Fibroblast of pulmonary artery (primary cell): ENCODE results near the gene KCNH6.

ENCODE experiments used
- DNase-seq: peaks from one replicate; pipeline ENCODE4 v3.0.0-alpha.2; 2010; ENCODE audit warnings: low read depth
- H3K4me3 ChIP-seq: replicated peaks from 2 replicates; pipeline ENCODE4 v1.5.1; 2011; ENCODE audit warnings: low read depth, mild to moderate bottlenecking, control low read depth, low read length, moderate library complexity
- CTCF ChIP-seq: IDR thresholded peaks from 2 replicates; pipeline ENCODE4 v1.5.1; 2011; ENCODE audit warnings: mild to moderate bottlenecking, control low read depth, low read length, inconsistent platforms; ENCODE audit errors: missing control alignments

Gene KCNH6

DNA sequence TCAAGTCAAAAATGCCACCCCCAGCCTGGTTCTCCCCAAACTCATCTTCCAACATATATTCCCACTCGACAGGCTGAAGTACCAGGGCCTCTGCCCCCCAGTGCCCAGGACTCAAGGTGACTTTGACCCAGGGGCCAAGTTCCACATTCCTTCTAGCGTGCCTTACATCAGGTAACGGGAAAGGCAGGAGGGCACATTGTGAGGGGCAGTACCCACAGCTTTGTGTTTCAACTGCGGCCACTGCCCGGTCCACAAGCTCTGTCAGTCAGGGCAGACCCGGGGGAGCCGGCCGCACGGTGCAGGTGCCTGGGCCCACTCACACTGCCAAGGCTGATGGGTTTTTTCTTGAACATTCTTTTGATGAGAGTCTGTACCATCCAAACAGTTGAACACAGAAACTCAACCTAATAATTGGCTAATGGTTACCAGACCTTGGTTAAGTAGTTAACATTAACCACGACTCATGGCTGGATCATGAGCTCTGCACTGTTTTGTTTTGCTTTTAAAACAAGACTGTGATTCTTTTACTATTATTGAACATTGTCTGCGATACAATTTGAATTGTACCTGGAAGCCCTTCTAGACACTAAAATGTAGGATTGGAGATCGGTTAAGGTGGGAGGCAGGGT is 28.7 kb upstream of the KCNH6 start:
- no peak overlapping the region for H3K4me3 ChIP-seq
- TF ChIP-seq CTCF, result no peak
- DNase-seq, result no peak

GRCh38 chr17:63495491-63495890 is 27.7 kb upstream of the KCNH6 start:
- no peak overlapping the region for H3K4me3 ChIP-seq
- no peak for DNase-seq
- no peak for TF ChIP-seq CTCF

- TF ChIP-seq CTCF, result no peak
- no peak for DNase-seq
- H3K4me3 ChIP-seq, result no peak overlapping the region
Measured at GRCh38 chr17:63496177-63496576, 27.0 kb upstream of the KCNH6 start.

DNA sequence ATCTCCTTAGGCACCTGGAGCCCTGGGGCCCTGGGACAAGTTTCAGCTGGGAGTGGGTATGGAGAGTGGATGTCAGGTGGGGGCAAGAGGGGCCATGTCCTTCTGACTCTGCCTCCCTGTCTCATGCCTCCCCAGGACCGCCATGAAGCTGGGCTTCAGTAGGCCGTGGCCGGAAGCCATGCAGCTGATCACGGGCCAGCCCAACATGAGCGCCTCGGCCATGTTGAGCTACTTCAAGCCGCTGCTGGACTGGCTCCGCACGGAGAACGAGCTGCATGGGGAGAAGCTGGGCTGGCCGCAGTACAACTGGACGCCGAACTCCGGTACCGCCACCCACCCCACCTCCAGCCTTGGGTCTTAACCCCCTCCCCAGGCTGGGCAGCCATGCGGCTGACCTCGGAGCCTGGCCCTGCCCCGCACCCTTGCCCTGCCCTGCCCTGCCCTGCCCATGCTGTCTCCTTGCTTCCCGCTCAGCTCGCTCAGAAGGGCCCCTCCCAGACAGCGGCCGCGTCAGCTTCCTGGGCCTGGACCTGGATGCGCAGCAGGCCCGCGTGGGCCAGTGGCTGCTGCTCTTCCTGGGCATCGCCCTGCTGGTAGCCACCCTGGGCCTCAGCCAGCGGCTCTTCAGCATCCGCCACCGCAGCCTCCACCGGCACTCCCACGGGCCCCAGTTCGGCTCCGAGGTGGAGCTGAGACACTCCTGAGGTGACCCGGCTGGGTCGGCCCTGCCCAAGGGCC is 26.3 kb upstream of the KCNH6 start:
- H3K4me3 ChIP-seq, result no peak overlapping the region
- DNase-seq, result no peak
- TF ChIP-seq CTCF, result no peak

GRCh38 chr17:63497708-63498483 is 25.3 kb upstream of the KCNH6 start:
- DNase-seq, result no peak
- no peak overlapping the region for H3K4me3 ChIP-seq
- peak; percentile 22 for TF ChIP-seq CTCF

DNA sequence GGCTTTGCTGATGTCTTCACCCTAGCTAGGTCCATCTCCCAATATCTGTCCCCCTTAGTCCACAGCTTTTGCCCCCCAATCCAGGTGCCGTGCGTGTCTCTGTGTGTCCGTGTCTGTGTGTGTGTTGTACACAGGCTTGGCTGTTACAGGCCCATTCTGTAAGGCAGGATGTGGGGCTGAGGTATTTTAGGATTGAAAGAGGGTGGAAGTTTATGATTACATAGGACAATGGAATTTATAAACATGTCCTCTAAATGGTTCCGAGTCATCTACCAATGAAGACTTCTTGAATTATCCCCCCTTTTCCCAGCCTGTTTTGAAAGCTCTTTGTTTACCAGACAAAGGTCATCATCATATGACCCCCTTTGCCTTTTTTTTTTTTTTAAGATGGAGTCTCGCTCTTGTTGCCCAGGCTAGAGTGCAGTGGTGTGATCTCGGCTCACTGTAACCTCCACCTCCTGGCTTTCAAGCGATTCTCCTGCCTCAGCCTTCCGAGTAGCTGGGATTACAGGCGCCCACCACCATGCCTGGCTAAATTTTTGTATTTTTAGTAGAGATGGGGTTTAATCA is 24.4 kb upstream of the KCNH6 start:
- H3K4me3 ChIP-seq, result no peak overlapping the region
- DNase-seq, result peak; percentile 38

More for the DNA sequence above, 24.4 kb upstream of the KCNH6 start:
- TF ChIP-seq CTCF, result no peak
